HepG2 (cell line): ENCODE results near the gene CPSF7. TPM values are rescaled to one million over a fixed set of nuclear protein-coding genes. Genes with fewer than 3 reads are reported as not detected.

Source experiments
- AFF4 ChIP-seq: sonication (generic); formaldehyde crosslinking; IDR thresholded peaks from 2 replicates; pipeline ENCODE4 v1.4.0; 2020; ENCODE audit warnings: missing genetic modification reagents
- CC2D1A ChIP-seq: sonication (generic); formaldehyde crosslinking; IDR thresholded peaks from 2 replicates; pipeline ENCODE4 v1.8.1; 2023; ENCODE audit warnings: mild to moderate bottlenecking, missing genetic modification reagents
- HDAC6 ChIP-seq: fragments of 200-600 bp; sonication (generic); IDR thresholded peaks from 2 replicates; pipeline ENCODE4 v1.7.0; 2017; ENCODE audit warnings: mild to moderate bottlenecking, antibody characterized with exemption, low read length, low read depth
- MEIS1 ChIP-seq: sonication (generic); formaldehyde crosslinking; IDR thresholded peaks from 2 replicates; pipeline ENCODE4 v1.9.0; 2021; ENCODE audit warnings: mild to moderate bottlenecking, missing genetic modification reagents, moderate library complexity, borderline replicate concordance
- TOPORS ChIP-seq: sonication (generic); formaldehyde crosslinking; IDR thresholded peaks from 2 replicates; pipeline ENCODE4 v1.8.0; 2023; ENCODE audit warnings: mild to moderate bottlenecking, missing genetic modification reagents
- ZBTB20 ChIP-seq: sonication (generic); formaldehyde crosslinking; IDR thresholded peaks from 2 replicates; pipeline ENCODE4 v1.8.1; 2023; ENCODE audit warnings: missing genetic modification reagents, low read depth, mild to moderate bottlenecking, borderline replicate concordance
- ZKSCAN5 ChIP-seq: sonication (generic); formaldehyde crosslinking; IDR thresholded peaks from 2 replicates; pipeline ENCODE4 v1.5.1; 2020; ENCODE audit warnings: mild to moderate bottlenecking, missing genetic modification reagents
- ZNF18 ChIP-seq: sonication (generic); formaldehyde crosslinking; IDR thresholded peaks from 2 replicates; pipeline ENCODE4 v1.8.0; 2022; ENCODE audit warnings: mild to moderate bottlenecking, missing genetic modification reagents; ENCODE audit not compliant: insufficient replicate concordance
- ZNF280D ChIP-seq: sonication (generic); formaldehyde crosslinking; IDR thresholded peaks from 2 replicates; pipeline ENCODE4 v1.5.1; 2020; ENCODE audit warnings: mild to moderate bottlenecking, missing genetic modification reagents
- ZNF282 ChIP-seq: fragments of 450-650 bp; IDR thresholded peaks from 2 replicates; pipeline ENCODE4 v1.6.1; 2018; ENCODE audit not compliant: partially characterized antibody
- ZNF460 ChIP-seq: sonication (generic); formaldehyde crosslinking; IDR thresholded peaks from 2 replicates; pipeline ENCODE4 v1.5.1; 2020; ENCODE audit warnings: missing genetic modification reagents, mild to moderate bottlenecking, borderline replicate concordance
- ZNF501 ChIP-seq: sonication (generic); formaldehyde crosslinking; IDR thresholded peaks from 2 replicates; pipeline ENCODE4 v1.5.1; 2020; ENCODE audit warnings: mild to moderate bottlenecking, moderate library complexity, missing genetic modification reagents
- ZNF552 ChIP-seq: sonication (generic); formaldehyde crosslinking; IDR thresholded peaks from 2 replicates; pipeline ENCODE4 v1.9.0; 2022; ENCODE audit warnings: missing genetic modification reagents, mild to moderate bottlenecking, borderline replicate concordance
- ZNF563 ChIP-seq: sonication (generic); formaldehyde crosslinking; IDR thresholded peaks from 2 replicates; pipeline ENCODE4 v1.8.0; 2022; ENCODE audit warnings: mild to moderate bottlenecking, moderate library complexity, missing genetic modification reagents
- ZNF589 ChIP-seq: sonication (generic); formaldehyde crosslinking; conservative IDR thresholded peaks from 2 replicates; pipeline ENCODE4 v1.8.0; 2022; ENCODE audit warnings: mild to moderate bottlenecking, moderate library complexity, missing genetic modification reagents
- ZNF766 ChIP-seq: sonication (generic); formaldehyde crosslinking; IDR thresholded peaks from 2 replicates; pipeline ENCODE4 v1.5.0; 2020; ENCODE audit warnings: missing genetic modification reagents, borderline replicate concordance
- ZNF782 ChIP-seq: sonication (generic); formaldehyde crosslinking; IDR thresholded peaks from 2 replicates; pipeline ENCODE4 v1.4.0; 2020; ENCODE audit warnings: missing genetic modification reagents, mild to moderate bottlenecking, borderline replicate concordance
- polyA plus RNA-seq, 8 experiments: library from polyadenylated mRNA; depleted of rRNA in 3 of 8; stranded (reverse) in 7 of 8; unstranded in 1 of 8; fragments of >200 nt; fragmentation: Illumina TruSeq in 4 of 8; extraction: Trizol in 4 of 8; gene quantifications; 2 replicates each; pipeline versions ENCODE4 v1.2.1 to v1.2.3, GENCODE V29; 2011 to 2016; ENCODE audit warnings: low read depth in 4 of 8, missing spikeins in 1 of 8, mixed read lengths in 1 of 8; ENCODE audit not compliant: insufficient read depth in 1 of 8
- total RNA-seq, 5 experiments: library from RNA; depleted of rRNA; stranded (reverse); fragments of >200 nt; fragmentation: Illumina TruSeq; extraction: Trizol; gene quantifications; 2 replicates each; pipeline ENCODE4 v1.2.3, GENCODE V29; 2016; ENCODE audit warnings: low read depth in 1 of 5

Gene CPSF7
- total and polyA plus RNA-seq, 2 of the 13 experiments (the other 11 are each of a cell fraction or from before 2014, with no cell fraction given) = 34.1 to 36.8 TPM

GRCh38 chr11:61369372-61370348, 60.1 kb downstream of the CPSF7 start (continued):
- TF ChIP-seq AFF4 (CRISPR knock-in tag) (no peak), CC2D1A (CRISPR knock-in tag) (no peak), ZNF280D (CRISPR knock-in tag) (0 out of 2 replicates have a peak, but pooled peaks have one; percentile 60), ZNF501 (peak; percentile 36; the same call in 1 of the 2 replicates), MEIS1 (CRISPR knock-in tag) (peak; percentile 81; the same call in 1 of the 2 replicates), ZNF552 (no peak), ZNF282 (no peak), ZNF563 (CRISPR knock-in tag) (peak; percentile 66; the same call in 1 of the 2 replicates), ZKSCAN5 (CRISPR knock-in tag) (no peak), HDAC6 (no peak), ZNF782 (no peak), ZNF766 (no peak; the same call in 1 of the 2 replicates), ZNF589 (CRISPR knock-in tag) (peak; percentile 73; the same call in 1 of the 2 replicates), ZBTB20 (CRISPR knock-in tag) (peak; percentile 51; the same call in 1 of the 2 replicates), ZNF18 (CRISPR knock-in tag) (peak; percentile 71), TOPORS (CRISPR knock-in tag) (no peak), ZNF460 (CRISPR knock-in tag) (no peak)
